Astrocyte of the spinal cord (primary cell): Measurements from ENCODE around the gene NDUFV2.

ENCODE experiments used
- DNase-seq: peaks from one replicate; pipeline ENCODE4 v3.0.0; 2011; ENCODE audit warnings: low read depth, low spot score
- H3K4me3 ChIP-seq: 2 replicates; pipeline ENCODE4 v1.5.1; 2011; ENCODE audit warnings: low read depth, mild to moderate bottlenecking, low read length, moderate library complexity
- in situ Hi-C: cut with HindIII; loops from 2 replicates; pipeline ENCODE4 v1.10.0; 2017; ENCODE audit warnings: low sequenced_read_pairs
- TF ChIP-seq, protein P1 (sequence below): IDR thresholded peaks from 2 replicates; pipeline ENCODE4 v1.5.1; 2012; ENCODE audit warnings: low read depth, mild to moderate bottlenecking, low read length, inconsistent platforms

Gene NDUFV2

DNA sequence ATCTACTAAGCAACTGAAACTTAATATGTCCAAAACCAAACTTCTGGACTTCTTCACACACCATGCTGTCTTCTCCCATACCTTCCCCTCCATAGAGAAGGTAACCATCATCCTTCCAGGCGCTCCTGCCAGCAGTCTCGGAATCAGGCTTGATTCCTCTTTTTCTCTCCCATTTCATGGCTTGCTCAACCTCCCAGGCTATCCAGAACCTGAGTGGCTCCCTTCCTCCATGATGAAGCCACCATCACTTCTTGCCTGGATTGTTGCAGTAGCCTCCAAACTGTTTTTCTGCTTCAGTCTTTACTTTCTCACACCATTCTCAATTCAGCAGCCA is 40.1 kb upstream of the NDUFV2 start:
- TF ChIP-seq, protein P1, sequence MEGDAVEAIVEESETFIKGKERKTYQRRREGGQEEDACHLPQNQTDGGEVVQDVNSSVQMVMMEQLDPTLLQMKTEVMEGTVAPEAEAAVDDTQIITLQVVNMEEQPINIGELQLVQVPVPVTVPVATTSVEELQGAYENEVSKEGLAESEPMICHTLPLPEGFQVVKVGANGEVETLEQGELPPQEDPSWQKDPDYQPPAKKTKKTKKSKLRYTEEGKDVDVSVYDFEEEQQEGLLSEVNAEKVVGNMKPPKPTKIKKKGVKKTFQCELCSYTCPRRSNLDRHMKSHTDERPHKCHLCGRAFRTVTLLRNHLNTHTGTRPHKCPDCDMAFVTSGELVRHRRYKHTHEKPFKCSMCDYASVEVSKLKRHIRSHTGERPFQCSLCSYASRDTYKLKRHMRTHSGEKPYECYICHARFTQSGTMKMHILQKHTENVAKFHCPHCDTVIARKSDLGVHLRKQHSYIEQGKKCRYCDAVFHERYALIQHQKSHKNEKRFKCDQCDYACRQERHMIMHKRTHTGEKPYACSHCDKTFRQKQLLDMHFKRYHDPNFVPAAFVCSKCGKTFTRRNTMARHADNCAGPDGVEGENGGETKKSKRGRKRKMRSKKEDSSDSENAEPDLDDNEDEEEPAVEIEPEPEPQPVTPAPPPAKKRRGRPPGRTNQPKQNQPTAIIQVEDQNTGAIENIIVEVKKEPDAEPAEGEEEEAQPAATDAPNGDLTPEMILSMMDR = no peak
- in situ Hi-C loops = no loop called here
- H3K4me3 ChIP-seq = no peak overlapping the region
- no peak for DNase-seq

DNA sequence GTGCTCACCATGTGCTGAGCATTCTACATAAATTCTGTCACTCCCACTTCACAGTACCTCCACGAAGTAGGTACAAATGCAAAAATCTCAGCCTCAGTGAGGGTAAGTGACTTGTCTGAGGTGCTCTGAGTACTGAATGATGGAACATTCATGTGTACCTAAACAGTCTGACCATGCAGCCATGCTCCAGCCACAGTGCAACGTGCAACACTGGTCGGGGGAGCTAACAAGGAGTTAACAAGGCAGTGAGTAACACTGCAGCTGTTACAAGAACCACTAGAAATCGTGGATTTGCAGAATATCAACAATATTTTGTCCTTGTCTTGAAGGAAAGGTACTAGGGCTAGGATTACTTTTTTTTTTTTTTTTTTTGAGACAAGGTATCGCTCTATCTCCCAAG is 36.6 kb upstream of the NDUFV2 start:
- in situ Hi-C loops = no loop called here
- H3K4me3 ChIP-seq = no peak overlapping the region
- DNase-seq = no peak
- TF ChIP-seq, protein P1 = no peak

DNA sequence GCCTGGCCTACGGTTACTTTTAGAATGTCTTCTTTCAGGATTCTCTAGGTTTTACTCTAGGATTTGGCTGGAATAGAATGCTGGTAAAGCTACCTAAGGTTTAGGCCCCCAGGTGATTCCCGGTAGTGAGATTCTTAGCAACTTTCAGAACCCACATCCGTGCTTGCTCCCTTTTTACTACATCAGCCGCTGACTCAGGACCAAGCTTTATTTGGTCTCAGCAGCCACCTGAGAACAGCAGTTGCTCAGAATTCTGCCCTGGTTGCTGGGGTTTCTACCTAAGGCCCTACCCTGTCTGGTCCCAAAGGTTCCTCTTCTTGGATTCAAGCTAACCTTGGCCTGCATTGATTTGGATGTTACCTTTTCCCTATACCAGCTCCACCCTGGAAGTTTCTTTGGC is 36.1 kb upstream of the NDUFV2 start:
- no peak for DNase-seq
- in situ Hi-C loops = no loop called here
- TF ChIP-seq, protein P1 = no peak
- H3K4me3 ChIP-seq = no peak overlapping the region

DNA sequence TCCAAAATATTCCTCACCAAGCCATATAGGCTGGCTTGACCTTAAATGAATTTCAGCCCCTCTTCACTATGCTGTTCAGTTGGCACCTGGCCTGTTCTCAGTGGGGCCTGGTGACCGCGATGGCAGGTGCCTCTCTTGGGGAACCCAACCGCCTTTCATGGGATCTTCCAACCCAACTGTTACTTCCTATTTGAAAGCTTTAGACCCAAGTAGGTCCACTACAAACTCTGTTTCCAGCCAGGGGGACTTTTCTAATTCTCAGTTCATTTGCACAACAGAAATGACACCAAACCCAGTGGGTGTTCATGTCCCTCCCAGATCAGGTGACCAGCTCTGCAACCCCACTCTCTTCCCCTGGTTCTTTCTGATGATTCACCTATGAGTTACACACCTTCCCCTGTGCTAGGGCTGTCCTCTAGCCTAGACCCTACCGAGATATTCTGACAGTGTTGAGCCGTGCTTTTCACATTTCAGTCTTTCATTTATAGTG is 35.6 kb upstream of the NDUFV2 start:
- DNase-seq = no peak
- in situ Hi-C loops = no loop called here
- TF ChIP-seq, protein P1 = no peak

DNA sequence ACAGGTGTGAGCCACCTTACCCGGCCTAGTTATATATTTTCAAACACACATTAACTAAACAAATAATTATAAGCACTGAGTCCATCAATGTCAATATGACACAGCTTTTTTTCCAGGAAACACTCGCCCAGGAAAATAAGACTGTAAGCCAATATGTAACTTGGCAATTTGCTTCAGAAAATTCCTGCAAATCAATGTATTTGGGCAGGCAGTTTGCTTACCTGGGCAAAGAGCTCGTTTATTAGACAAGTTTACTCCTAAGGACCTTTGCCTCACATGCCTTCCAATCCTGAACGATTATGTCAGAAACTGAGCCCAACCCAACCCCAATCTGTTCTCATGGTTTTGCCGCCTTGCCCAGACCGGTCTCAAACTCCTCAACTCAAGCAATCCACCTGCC is 34.7 kb upstream of the NDUFV2 start:
- in situ Hi-C loops = no loop called here
- DNase-seq = no peak
- TF ChIP-seq, protein P1 = no peak
- H3K4me3 ChIP-seq = no peak overlapping the region

More for the DNA sequence above, 35.6 kb upstream of the NDUFV2 start:
- no peak overlapping the region for H3K4me3 ChIP-seq

DNA sequence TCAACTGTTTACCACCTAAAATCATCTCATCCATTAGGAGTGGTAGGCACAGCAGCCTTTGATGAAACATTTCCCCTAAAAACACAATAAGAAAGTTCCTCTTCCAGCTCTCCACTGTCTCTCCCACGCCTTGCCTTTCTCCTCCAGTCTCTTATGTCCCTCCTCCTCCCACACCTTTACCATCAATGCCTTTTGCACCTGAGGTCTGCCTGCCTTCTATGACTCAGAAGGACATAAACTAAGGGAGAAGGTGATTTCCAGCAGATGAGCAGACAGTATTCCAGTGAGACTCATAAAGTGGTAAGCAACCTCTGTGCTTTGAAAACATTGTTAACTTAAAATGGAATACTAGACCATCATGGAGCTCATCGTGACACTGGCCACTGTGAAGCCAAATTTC is 34.2 kb upstream of the NDUFV2 start:
- DNase-seq = no peak
- in situ Hi-C loops = no loop called here
- H3K4me3 ChIP-seq = no peak overlapping the region
- TF ChIP-seq, protein P1 = no peak

DNA sequence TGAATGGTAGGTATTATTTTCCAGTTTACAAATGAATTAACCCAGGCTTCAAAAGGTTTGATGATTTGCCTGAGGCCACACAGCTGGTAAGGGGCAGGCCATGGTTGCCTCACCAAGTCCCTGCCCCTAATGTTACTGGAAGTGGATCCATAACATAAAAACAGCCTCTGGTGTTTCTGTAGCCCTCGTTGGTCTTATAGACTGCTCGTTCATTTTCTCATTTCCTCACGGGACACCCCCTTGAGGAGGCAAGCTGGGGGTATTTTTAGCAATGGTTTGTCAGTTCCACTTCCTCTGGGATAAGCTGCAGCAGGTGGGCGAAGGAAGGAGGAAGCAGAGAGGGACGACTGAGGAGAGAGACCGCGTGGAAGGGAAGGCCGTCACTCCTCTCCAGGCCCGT is 32.9 kb upstream of the NDUFV2 start:
- TF ChIP-seq, protein P1 = no peak
- H3K4me3 ChIP-seq = no peak overlapping the region
- no peak for DNase-seq
- in situ Hi-C loops = no loop called here
